ENCODE measurements around the gene SKI. TPM values are rescaled to one million over a fixed set of nuclear protein-coding genes. Genes with fewer than 3 reads are reported as not detected.

The SKI gene
- total and polyA plus RNA-seq, 2 experiments from 2014 or later, result 5.1 to 21.9 TPM

GRCh38 chr1:2234762-2235113 lies 6.6 kb downstream of the SKI start:
- DNase-seq (ENCODE audit: low spot score), result no peak
- Histone ChIP-seq H3K4me3 (no peak overlapping the region), H3K27me3 (no peaks in the 10 kb centered on the region), H3K9me2 (replicated peaks; ENCODE audit: insufficient read depth) (no peaks in the 10 kb centered on the region), H3K79me2 (peaks cover 100% of the 10 kb centered on the region), H4K20me1 (ENCODE audit: insufficient read depth, poor library complexity, severe bottlenecking) (peaks cover 100% of the 10 kb centered on the region), H3K4me1 (ENCODE audit: insufficient read depth) (peaks cover 71% of the 10 kb centered on the region), H3K4me2 (peak overlapping the region; percentile 100), H3K36me3 (replicated peaks; ENCODE audit: insufficient read depth, low read depth) (no peaks in the 10 kb centered on the region), H3K9me3 (ENCODE audit: low read depth) (no peaks in the 10 kb centered on the region), H3K27ac (peak overlapping the region; percentile 87), H2AFZ (no peak overlapping the region)
- WGBS (ENCODE audit: low lambda C conversion rate, missing lambda C conversion rate), result 57% methylated on average over 4 of the region's 4 CpGs
- TF ChIP-seq CTCF (IDR thresholded peaks at IDR 0.05; ENCODE audit: poor library complexity), result no peak
- TF ChIP-seq EZH2phosphoT487 (IDR thresholded peaks at IDR 0.05; ENCODE audit: low read depth, severe bottlenecking, unreplicated experiment), result no peak
- TF ChIP-seq EZH2 (IDR thresholded peaks at IDR 0.05; ENCODE audit: borderline replicate concordance), result no peak

- Histone ChIP-seq H3K4me3 (no peak overlapping the region), H3K27ac (peak overlapping the region; percentile 87), H3K9me2 (replicated peaks; ENCODE audit: insufficient read depth) (no peaks in the 10 kb centered on the region), H2AFZ (no peak overlapping the region), H3K36me3 (replicated peaks; ENCODE audit: insufficient read depth, low read depth) (no peaks in the 10 kb centered on the region), H3K4me1 (ENCODE audit: insufficient read depth) (peaks cover 71% of the 10 kb centered on the region), H3K4me2 (peak overlapping the region; percentile 100), H3K9me3 (ENCODE audit: low read depth) (no peaks in the 10 kb centered on the region), H3K27me3 (no peaks in the 10 kb centered on the region), H3K79me2 (peaks cover 100% of the 10 kb centered on the region), H4K20me1 (ENCODE audit: insufficient read depth, poor library complexity, severe bottlenecking) (peaks cover 100% of the 10 kb centered on the region)
- WGBS (ENCODE audit: low lambda C conversion rate, missing lambda C conversion rate), result 94% methylated on average over 22 of the region's 22 CpGs
- no peak for TF ChIP-seq EZH2 (IDR thresholded peaks at IDR 0.05; ENCODE audit: borderline replicate concordance)
- TF ChIP-seq CTCF (IDR thresholded peaks at IDR 0.05; ENCODE audit: poor library complexity), result no peak
- TF ChIP-seq EZH2phosphoT487 (IDR thresholded peaks at IDR 0.05; ENCODE audit: low read depth, severe bottlenecking, unreplicated experiment), result no peak
- no peak for DNase-seq (ENCODE audit: low spot score)
Observed at GRCh38 chr1:2235300-2235998, 7.3 kb downstream of the SKI start.

GRCh38 chr1:2236695-2237677 lies 8.9 kb downstream of the SKI start:
- peaks cover 63% of the 10 kb centered on the region for H3K4me1 ChIP-seq (ENCODE audit: insufficient read depth)
- H3K9me3 ChIP-seq (ENCODE audit: low read depth), result no peaks in the 10 kb centered on the region
- H3K4me3 ChIP-seq, result no peak overlapping the region
- WGBS (ENCODE audit: low lambda C conversion rate, missing lambda C conversion rate), result 76% methylated on average over 28 of the region's 28 CpGs
- H3K9me2 ChIP-seq (replicated peaks; ENCODE audit: insufficient read depth), result no peaks in the 10 kb centered on the region
- H4K20me1 ChIP-seq (ENCODE audit: insufficient read depth, poor library complexity, severe bottlenecking), result peaks cover 100% of the 10 kb centered on the region
- no peak overlapping the region for H3K27ac ChIP-seq
- H3K4me2 ChIP-seq, result peak overlapping the region; percentile 8
- H3K79me2 ChIP-seq, result peaks cover 100% of the 10 kb centered on the region
- no peaks in the 10 kb centered on the region for H3K36me3 ChIP-seq (replicated peaks; ENCODE audit: insufficient read depth, low read depth)
- H3K27me3 ChIP-seq, result no peaks in the 10 kb centered on the region
- no peak for DNase-seq (ENCODE audit: low spot score)
- no peak overlapping the region for H2AFZ ChIP-seq
- TF ChIP-seq EZH2phosphoT487 (IDR thresholded peaks at IDR 0.05; ENCODE audit: low read depth, severe bottlenecking, unreplicated experiment) (no peak), EZH2 (IDR thresholded peaks at IDR 0.05; ENCODE audit: borderline replicate concordance) (no peak), CTCF (IDR thresholded peaks at IDR 0.05; ENCODE audit: poor library complexity) (no peak)
